Left hindlimb (tissue), 1 donor: ENCODE data around the gene RNF19B.

ENCODE experiments used
- DNase-seq: peaks from one replicate; pipeline ENCODE4 v3.0.0-alpha.2; 2018

The RNF19B gene

GRCh38 chr1:32887623-32888022 lies 77.0 kb downstream of the RNF19B start:
- DNase-seq = no peak

GRCh38 chr1:32886828-32887414 lies 77.7 kb downstream of the RNF19B start:
- DNase-seq = no peak
